OCI-LY1 (cell line): ENCODE results near the gene MCU.

Experiments used
- H2AFZ ChIP-seq: fragments of 200-600 bp; sonication (generic), shearing (Covaris generic); 2 replicates; pipeline ENCODE4 v1.6.0; 2014; ENCODE audit warnings: antibody characterized with exemption, mild to moderate bottlenecking, low read length
- H3F3A ChIP-seq: fragments of 200-600 bp; sonication (generic), shearing (Covaris generic); 2 replicates; pipeline ENCODE4 v1.6.0; 2014; ENCODE audit warnings: mild to moderate bottlenecking, antibody characterized with exemption, low read length, moderate library complexity; ENCODE audit not compliant: insufficient read depth
- H3K27ac ChIP-seq: fragments of 200-600 bp; sonication (generic); 2 replicates; pipeline ENCODE4 v1.5.1; 2014; ENCODE audit warnings: low read length, mixed run types, mild to moderate bottlenecking, low read depth; ENCODE audit not compliant: poor library complexity, severe bottlenecking
- H3K27me3 ChIP-seq: fragments of 200-600 bp; sonication (generic); 2 replicates; pipeline ENCODE4 v1.6.0; 2014; ENCODE audit warnings: antibody characterized with exemption, mild to moderate bottlenecking, low read length, moderate library complexity; ENCODE audit not compliant: insufficient read depth
- H3K36me3 ChIP-seq: fragments of 200-600 bp; sonication (generic); 2 replicates; pipeline ENCODE4 v1.6.1; 2014; ENCODE audit warnings: mild to moderate bottlenecking, antibody characterized with exemption, low read length, moderate library complexity, mixed read lengths; ENCODE audit not compliant: insufficient read depth
- H3K4me1 ChIP-seq: fragments of 200-600 bp; sonication (generic); 2 replicates; pipeline ENCODE4 v1.5.1; 2014; ENCODE audit warnings: mild to moderate bottlenecking, low read length, moderate library complexity; ENCODE audit not compliant: insufficient read depth, severe bottlenecking
- H3K4me2 ChIP-seq: fragments of 200-600 bp; sonication (generic), shearing (Covaris generic); 2 replicates; pipeline ENCODE4 v1.6.1; 2014; ENCODE audit warnings: low read length
- H3K4me3 ChIP-seq: fragments of 200-600 bp; sonication (generic); 2 replicates; pipeline ENCODE4 v1.5.1; 2014; ENCODE audit warnings: low read length, low read depth, mild to moderate bottlenecking, mixed read lengths; ENCODE audit not compliant: poor library complexity, severe bottlenecking
- H3K79me2 ChIP-seq: fragments of 200-600 bp; shearing (Covaris generic); 2 replicates; pipeline ENCODE4 v1.6.1; 2016; ENCODE audit warnings: mixed run types, low read length, mixed read lengths; ENCODE audit not compliant: insufficient read depth
- H3K9ac ChIP-seq: fragments of 200-600 bp; sonication (generic), shearing (Covaris generic); 2 replicates; pipeline ENCODE4 v1.6.1; 2014; ENCODE audit warnings: mild to moderate bottlenecking, low read length, mixed read lengths
- H3K9me2 ChIP-seq: fragments of 200-600 bp; sonication (generic), shearing (Covaris generic); 2 replicates; pipeline ENCODE4 v1.6.1; 2014; ENCODE audit warnings: low read depth, mild to moderate bottlenecking, low read length, mixed read lengths
- H3K9me3 ChIP-seq: fragments of 200-600 bp; shearing (Covaris generic); 2 replicates; pipeline ENCODE4 v1.6.1; 2014; ENCODE audit warnings: low read length, mixed read lengths
- H4K20me1 ChIP-seq: fragments of 200-600 bp; sonication (generic), shearing (Covaris generic); 2 replicates; pipeline ENCODE4 v1.6.0; 2016; ENCODE audit warnings: mild to moderate bottlenecking, low read length; ENCODE audit not compliant: insufficient read depth
- EZH2 ChIP-seq: fragments of 200-600 bp; sonication (generic), shearing (Covaris generic); IDR thresholded peaks from 2 replicates; pipeline ENCODE4 v1.8.0; 2017; ENCODE audit warnings: borderline replicate concordance, mixed run types, mild to moderate bottlenecking, antibody characterized with exemption, low read length, moderate library complexity, mixed read lengths
- TF ChIP-seq, protein P1 (sequence below): fragments of 200-600 bp; sonication (generic), shearing (Covaris generic); IDR thresholded peaks from 2 replicates; pipeline ENCODE4 v1.5.1; 2017; ENCODE audit warnings: mild to moderate bottlenecking, antibody characterized with exemption, low read length, moderate library complexity, mixed read lengths

MCU gene

GRCh38 chr10:72851509-72851908 lies 159.6 kb downstream of the MCU start:
- Histone ChIP-seq H3K4me3 (no peak overlapping the region), H3K27ac (no peak overlapping the region), H3K4me2 (no peak overlapping the region), H3K9me2 (no peaks in the 10 kb centered on the region), H3F3A (no peaks in the 10 kb centered on the region), H3K36me3 (no peaks in the 10 kb centered on the region), H3K27me3 (no peaks in the 10 kb centered on the region), H3K9ac (no peak overlapping the region), H3K79me2 (no peaks in the 10 kb centered on the region), H3K4me1 (no peaks in the 10 kb centered on the region), H3K9me3 (peaks cover 4% of the 10 kb centered on the region; the same call in 1 of the 2 replicates), H4K20me1 (no peaks in the 10 kb centered on the region), H2AFZ (no peak overlapping the region)
- TF ChIP-seq, protein P1, sequence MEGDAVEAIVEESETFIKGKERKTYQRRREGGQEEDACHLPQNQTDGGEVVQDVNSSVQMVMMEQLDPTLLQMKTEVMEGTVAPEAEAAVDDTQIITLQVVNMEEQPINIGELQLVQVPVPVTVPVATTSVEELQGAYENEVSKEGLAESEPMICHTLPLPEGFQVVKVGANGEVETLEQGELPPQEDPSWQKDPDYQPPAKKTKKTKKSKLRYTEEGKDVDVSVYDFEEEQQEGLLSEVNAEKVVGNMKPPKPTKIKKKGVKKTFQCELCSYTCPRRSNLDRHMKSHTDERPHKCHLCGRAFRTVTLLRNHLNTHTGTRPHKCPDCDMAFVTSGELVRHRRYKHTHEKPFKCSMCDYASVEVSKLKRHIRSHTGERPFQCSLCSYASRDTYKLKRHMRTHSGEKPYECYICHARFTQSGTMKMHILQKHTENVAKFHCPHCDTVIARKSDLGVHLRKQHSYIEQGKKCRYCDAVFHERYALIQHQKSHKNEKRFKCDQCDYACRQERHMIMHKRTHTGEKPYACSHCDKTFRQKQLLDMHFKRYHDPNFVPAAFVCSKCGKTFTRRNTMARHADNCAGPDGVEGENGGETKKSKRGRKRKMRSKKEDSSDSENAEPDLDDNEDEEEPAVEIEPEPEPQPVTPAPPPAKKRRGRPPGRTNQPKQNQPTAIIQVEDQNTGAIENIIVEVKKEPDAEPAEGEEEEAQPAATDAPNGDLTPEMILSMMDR, result no peak
- TF ChIP-seq EZH2, result no peak

DNA sequence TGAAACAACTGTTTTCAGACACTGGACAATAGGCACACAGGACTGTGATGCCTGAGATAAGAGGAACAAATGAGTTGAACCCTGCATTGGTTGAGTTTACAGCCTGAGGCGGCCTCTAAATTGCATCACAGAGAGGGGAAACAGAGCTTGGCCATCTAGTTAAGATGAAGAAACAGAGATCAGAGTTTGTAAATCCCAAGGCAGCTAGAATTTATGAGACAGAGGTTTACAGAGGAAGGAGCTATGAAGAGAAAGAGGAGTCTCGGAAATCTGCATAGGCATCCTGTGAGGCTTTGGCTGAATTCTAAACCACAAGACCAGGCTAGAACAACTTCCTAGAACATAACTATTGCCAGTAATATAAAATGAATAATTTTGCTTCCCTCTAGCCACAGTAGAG lies 160.6 kb downstream of the MCU start:
- Histone ChIP-seq H4K20me1 (no peaks in the 10 kb centered on the region), H2AFZ (no peak overlapping the region), H3K9me2 (no peaks in the 10 kb centered on the region), H3K9me3 (peaks cover 4% of the 10 kb centered on the region; the same call in 1 of the 2 replicates), H3K4me2 (no peak overlapping the region), H3K27me3 (no peaks in the 10 kb centered on the region), H3K9ac (no peak overlapping the region), H3K36me3 (no peaks in the 10 kb centered on the region), H3K79me2 (no peaks in the 10 kb centered on the region), H3K4me1 (no peaks in the 10 kb centered on the region), H3F3A (no peaks in the 10 kb centered on the region), H3K4me3 (no peak overlapping the region), H3K27ac (no peak overlapping the region)
- no peak for TF ChIP-seq EZH2
- TF ChIP-seq, protein P1, result no peak

- Histone ChIP-seq H3K9me3 (peaks cover 4% of the 10 kb centered on the region; the same call in 1 of the 2 replicates), H3K4me3 (no peak overlapping the region), H4K20me1 (no peaks in the 10 kb centered on the region), H3K9me2 (no peaks in the 10 kb centered on the region), H3K9ac (no peak overlapping the region), H3K27ac (no peak overlapping the region), H2AFZ (no peak overlapping the region), H3K4me1 (no peaks in the 10 kb centered on the region), H3K4me2 (no peak overlapping the region), H3K27me3 (no peaks in the 10 kb centered on the region), H3F3A (no peaks in the 10 kb centered on the region), H3K79me2 (no peaks in the 10 kb centered on the region), H3K36me3 (no peaks in the 10 kb centered on the region; the same call in 1 of the 2 replicates)
- TF ChIP-seq, protein P1, result no peak
- no peak for TF ChIP-seq EZH2
These were observed 163.2 kb downstream of the MCU start for GRCh38 chr10:72855129-72855528.
